Left kidney (tissue), 2 donors: ENCODE measurements around the gene CAMTA1. TPM values are rescaled to one million over a fixed set of nuclear protein-coding genes. Genes with fewer than 3 reads are reported as not detected.

Source experiments
- DNase-seq: peaks from one replicate; pipeline ENCODE4 v3.0.0-alpha.2; 2013
- polyA plus RNA-seq: library from polyadenylated mRNA; unstranded; fragments of 120-200 nt; gene quantifications from one replicate; pipeline ENCODE4 v1.2.1, GENCODE V29; 2013; ENCODE audit not compliant: insufficient read length

CAMTA1 gene
- polyA plus RNA-seq, 1 donor = 88.8 TPM

DNA sequence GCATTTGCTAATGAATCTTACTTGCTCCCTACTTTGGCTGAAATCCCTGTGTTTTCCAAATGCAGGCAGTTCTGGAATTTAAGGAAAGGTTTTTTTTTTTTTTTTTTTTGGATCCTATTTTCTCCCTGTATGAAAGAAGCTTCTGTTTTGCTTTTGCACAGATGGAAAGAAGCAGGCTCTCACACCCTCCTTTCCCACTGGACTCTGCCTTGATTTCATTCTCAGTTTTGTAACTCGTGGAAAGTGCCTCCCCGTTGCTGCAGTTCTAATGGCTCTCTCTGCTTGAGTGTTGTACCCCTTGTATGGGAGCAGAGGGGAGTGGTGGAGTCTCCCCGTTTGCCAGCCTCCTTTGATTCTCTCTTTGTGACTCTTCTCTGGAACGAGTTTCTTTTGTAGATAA lies 291.9 kb downstream of the CAMTA1 start:
- DNase-seq = no peak

- DNase-seq = no peak
These were observed 292.7 kb downstream of the CAMTA1 start for GRCh38 chr1:7077970-7078369.

- no peak for DNase-seq
These were observed 294.4 kb downstream of the CAMTA1 start for GRCh38 chr1:7079637-7080036.

- DNase-seq = no peak
These were observed 299.1 kb downstream of the CAMTA1 start for GRCh38 chr1:7084232-7084894.

- DNase-seq = no peak
These were observed 300.3 kb downstream of the CAMTA1 start for GRCh38 chr1:7085521-7085920.

- DNase-seq = no peak
These were observed 300.9 kb downstream of the CAMTA1 start for GRCh38 chr1:7086106-7086505.

- no peak for DNase-seq
These were observed 302.6 kb downstream of the CAMTA1 start for GRCh38 chr1:7087888-7088287.

DNA sequence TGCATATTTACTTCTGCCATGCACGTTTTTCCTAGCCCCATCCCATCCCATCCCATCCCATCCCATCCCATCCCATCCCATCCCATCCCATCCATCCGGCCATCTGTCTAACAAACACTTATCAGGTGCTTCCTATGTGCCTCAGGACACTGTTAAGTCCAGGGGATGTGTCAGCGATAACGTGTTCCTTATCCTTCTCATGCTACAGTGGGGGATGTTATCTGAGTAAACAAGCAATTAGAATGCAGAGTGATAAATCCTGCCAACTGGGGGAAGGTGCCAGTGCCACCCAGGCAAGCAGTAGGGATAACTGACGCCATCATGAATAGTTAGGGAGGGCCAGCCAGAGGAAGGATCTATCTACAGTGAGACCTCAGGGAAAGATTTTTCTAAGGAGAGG lies 304.2 kb downstream of the CAMTA1 start:
- no peak for DNase-seq

GRCh38 chr1:7093297-7093696 lies 308.0 kb downstream of the CAMTA1 start:
- no peak for DNase-seq

DNA sequence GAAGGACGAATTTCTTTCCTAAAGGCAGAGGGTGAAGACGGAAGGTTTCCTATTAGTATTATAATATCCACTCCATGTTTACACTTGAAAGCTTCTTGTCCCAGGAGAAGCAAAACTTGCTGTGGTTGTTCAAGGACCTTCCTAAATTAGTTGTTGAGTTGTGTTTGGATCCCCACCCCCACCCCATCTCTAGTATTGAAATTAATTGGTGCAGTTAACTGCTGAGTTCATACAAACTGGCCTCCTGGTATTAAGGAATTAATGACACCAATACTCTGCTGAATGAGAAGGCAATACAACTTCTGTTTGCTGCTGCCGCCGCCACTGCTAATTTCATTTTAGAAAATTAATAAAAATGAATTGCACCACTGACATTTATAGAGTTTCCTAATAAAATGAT lies 308.8 kb downstream of the CAMTA1 start:
- no peak for DNase-seq

DNA sequence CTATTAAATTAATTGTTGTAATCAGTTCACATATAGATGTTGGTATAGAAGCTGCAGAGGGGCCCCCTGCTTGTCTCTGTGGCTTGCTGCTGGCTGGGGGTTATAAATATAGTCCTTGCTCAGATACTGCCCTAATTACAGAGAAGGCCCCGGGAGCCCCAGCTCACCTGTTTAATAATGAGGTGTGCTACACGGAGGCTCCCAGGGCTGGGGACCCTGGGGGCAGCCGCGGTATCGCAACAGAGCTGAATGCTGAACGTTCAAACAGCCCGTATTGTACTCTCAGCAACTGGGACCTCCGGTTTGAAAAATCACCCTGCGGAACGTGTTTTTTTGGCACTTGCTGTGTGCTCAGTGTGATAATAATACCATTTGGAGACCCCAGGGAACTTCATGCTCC lies 309.3 kb downstream of the CAMTA1 start:
- DNase-seq = no peak

- no peak for DNase-seq
These were observed 310.2 kb downstream of the CAMTA1 start for GRCh38 chr1:7095343-7095964.

DNA sequence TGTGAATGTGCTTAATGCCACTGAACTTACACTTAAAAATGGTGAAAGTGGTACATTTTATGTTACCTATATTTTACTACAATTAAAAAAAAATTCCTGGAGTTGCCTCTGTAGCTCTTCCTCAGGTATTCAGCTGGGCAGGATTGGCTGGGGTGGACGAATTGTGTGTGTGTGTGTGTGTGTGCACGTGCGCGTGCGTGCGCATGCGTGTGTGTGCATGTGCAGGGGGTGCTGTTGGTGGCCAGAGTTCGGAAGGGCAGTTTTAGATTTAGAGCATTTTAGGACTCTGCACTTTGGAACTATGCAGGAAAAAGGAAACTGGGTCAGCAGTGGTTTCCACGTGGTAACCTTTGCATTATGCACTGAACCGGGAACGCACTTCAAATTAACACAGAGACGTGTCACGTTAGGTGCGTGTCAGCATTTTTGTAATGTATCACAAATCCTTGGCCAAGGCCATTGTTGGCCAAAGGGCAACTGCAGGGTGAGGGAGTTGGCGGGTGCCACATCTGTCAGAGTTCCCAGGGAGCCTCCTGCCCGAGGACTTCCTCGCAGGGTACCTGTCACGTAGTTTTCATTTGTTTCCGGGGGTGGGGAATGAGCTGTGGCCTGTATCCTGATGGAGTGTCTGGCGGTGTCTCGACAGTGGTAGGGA lies 312.8 kb downstream of the CAMTA1 start:
- no peak for DNase-seq

GRCh38 chr1:7098641-7099040 lies 313.4 kb downstream of the CAMTA1 start:
- DNase-seq = no peak

- DNase-seq = no peak
These were observed 315.2 kb downstream of the CAMTA1 start for GRCh38 chr1:7100479-7100878.

- no peak for DNase-seq
These were observed 315.9 kb downstream of the CAMTA1 start for GRCh38 chr1:7101187-7101586.

GRCh38 chr1:7103361-7103782 lies 318.1 kb downstream of the CAMTA1 start:
- DNase-seq = no peak

GRCh38 chr1:7103874-7104273 lies 318.6 kb downstream of the CAMTA1 start:
- no peak for DNase-seq

DNA sequence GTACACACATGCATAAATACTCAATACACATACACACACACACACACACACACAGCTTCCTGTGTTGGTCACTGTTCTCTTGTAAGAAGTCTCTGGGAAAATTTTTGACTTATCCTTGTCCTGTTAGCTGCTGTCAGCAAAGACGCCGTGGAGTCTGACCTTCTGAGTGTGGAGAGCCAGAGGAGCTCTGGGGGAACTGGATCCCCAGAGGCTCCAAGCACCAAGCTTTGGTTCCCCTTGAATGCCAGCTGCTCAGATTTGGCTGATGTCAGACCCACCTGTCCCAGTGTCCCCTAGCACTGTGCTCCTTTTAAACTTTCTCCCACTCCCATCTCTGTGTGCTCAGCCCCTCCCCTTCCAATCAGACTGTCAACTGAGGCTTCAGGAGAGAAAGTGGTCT lies 319.1 kb downstream of the CAMTA1 start:
- no peak for DNase-seq

DNA sequence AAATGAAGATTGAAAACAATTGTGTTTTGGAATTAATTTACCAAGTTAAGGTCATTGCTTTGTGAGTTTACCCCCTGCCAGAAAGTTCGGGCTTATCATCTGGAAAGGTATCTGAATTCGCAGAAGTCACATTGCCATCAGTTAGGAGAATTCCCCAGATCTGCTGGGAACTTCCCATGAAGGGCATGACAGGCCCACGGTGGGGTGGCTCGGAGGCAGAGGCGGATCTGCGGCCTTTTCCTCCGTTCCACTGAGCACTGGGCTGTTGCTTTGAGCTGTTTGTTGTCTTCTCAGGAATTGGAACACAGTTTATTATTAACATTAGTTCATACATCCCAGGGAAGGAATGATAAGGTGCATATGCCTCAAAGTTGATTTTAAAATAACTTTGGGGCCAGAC lies 320.0 kb downstream of the CAMTA1 start:
- no peak for DNase-seq

DNA sequence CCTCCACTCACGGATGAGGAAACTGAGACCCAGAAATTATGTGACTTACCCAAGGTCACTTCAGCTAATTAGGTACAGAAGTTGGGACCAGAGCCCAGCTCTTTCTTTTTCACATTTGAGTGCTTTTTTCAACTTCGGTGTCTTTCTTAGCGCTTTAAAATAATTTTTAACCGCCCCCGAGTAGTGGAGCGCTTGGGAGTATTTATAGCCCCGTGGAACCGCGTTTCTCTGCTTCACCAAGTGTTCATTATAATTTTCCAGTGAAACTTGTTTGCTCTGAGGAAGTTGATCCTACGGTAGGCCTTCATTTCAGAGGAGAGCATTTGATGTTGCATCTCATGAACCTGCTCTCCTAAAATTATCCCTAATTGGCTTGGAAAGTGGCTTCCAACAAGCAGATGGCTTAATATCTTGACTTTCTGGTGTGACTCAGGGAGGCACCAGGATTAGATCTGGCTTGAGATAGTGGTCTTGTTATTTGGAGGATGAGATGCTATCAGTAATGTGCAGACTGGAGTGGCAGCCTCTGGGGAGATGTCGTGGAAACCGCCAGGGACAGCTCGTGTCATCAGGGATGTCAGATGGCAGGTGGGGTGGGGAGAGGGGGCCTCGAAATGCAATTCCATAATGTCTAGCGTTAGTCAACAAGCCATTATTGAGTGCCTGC lies 321.3 kb downstream of the CAMTA1 start:
- no peak for DNase-seq

DNA sequence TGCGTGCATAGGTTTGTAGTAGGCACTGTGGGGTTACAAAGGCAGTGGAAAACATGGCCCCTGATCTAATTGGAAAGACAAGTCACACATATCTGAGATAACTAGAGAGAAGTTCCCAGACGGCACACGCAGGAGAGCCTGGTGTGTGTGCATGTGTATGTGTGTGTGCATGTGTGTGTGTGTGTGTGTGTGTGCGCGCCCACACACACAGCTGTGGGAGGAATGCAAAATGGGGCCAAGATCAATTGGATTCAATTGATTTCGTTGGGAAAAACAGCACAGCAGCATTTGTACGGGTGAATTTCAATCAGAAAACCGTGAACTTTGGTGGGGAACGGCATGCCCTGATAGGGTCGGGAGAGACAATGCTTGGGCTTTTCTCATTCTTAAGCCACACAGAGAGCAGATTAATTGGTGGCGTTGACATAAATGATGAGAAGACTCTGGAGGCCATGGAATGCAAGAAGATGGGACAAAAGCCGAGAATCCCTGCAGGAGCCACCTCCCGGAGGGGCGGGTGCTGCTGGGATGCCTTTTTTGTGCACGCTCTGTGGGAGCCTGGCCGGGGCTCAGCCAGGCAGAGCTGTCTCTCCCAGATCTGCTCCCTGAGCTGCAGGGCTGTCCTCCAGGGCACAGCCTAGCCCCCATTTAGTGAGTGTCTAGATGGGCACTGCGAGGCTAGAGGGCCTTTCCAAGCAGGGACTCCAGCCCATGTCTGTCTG lies 322.0 kb downstream of the CAMTA1 start:
- no peak for DNase-seq
